HuH-7 (cell line): Measurements from ENCODE around the gene CA14.
"Not testable (repeated sequence)": the region's sequence is repeated elsewhere in the genome, so short reads cannot be mapped to it uniquely, and the experiment has no call there.

Source experiments
- DNase-seq: peaks from one replicate; pipeline ENCODE4 v3.0.0; 2011; ENCODE audit warnings: low spot score

Gene CA14

GRCh38 chr1:150257624-150258585, at the start of gene CA14:
Gene CA14 (plus strand): TSS chr1:150257774. CDS start chr1:150258129, 355 bp downstream.
- DNase-seq = no peak

GRCh38 chr1:150208460-150208859, 49.1 kb upstream of the CA14 start:
- not testable (repeated sequence) for DNase-seq

DNA sequence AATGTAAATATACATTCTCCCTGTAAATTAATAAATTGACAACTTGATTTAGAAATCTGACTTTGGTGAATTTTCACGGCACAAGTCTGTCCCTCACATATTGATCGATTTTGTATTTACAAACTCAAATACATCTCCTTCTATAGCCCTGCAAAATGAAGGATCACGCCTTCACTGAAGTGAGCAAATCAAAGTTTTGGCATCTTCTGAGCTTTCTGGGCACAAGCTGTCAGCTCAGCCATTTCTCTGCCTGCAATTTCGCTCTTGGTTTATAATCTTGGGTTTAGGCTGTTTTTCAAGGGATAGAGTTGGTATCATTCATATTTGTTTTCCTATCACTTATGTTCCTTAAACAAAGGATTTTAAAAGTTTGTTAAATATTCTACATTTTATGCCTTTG, 47.5 kb upstream of the CA14 start:
- DNase-seq = no peak

- no peak for DNase-seq
These were observed 46.9 kb upstream of the CA14 start for GRCh38 chr1:150210706-150211105.

DNA sequence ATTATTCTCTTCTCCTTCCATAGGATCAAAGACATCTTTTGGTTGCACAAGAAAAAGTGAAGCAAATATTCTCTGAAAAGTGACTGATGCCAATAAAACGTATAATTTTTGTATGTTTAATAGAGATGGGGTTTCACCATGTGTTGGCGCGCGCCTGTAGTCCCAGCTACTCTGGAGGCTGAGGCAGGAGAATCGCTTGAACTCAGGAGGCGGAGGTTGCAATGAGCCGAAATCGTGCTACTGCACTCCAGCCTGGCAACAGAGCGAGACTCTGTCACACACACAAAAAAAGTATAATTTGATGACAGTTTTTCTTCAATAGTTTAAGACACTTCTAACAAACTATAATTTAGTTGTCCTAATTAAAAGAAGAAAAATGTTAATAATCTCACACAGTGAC, 45.5 kb upstream of the CA14 start:
- no peak for DNase-seq

DNA sequence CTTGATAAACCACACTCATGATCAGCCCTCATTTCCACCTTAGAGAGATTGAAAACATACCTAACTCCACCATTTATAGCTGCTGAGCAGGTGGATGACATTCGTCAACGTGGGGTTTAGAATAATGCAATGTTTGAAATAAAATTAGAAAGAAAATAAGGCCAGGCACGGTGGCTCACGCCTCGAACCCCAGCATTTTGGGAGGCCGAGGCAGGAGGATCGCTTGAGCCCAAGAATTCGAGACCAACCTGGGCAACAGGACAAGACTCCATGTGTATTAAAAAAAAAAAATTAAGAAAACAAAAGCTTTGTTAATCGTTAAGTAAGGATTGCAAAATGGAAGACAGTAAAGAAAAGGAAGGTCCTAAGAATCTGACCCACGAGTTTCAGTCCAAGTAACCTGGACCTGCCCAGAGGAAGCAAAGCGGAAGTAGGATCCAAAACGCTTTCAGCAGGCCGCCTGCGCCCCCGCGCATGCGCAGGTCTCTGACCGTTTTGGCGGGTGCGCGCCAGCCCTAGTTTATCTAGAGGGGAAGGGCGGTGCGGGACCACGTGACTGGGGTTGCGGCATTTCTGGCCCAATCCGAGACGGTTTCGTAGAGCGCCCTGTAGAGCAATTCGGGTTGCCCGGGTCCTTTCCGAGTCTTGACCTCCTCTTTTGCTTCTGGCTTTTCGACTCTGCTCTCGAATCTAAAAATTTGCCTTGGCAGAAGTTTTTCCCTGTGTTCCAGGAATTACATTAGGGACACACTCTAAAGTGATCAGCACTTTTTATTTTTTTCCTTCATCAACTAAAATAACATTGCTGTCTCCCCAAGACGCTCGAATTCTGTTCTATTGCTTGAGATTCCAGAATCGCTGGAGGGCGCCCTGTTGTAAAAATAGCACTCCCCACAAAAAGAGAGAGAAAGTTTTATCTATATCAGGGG, 44.1 kb upstream of the CA14 start:
- peak; percentile 77 for DNase-seq

GRCh38 chr1:150214099-150214756, 43.3 kb upstream of the CA14 start:
- DNase-seq = not testable (repeated sequence)

- not testable (repeated sequence) for DNase-seq
These were observed 41.7 kb upstream of the CA14 start for GRCh38 chr1:150215855-150216254.

- DNase-seq = no peak
These were observed 36.0 kb upstream of the CA14 start for GRCh38 chr1:150221552-150221951.

GRCh38 chr1:150224983-150225382, 32.6 kb upstream of the CA14 start:
- DNase-seq = no peak

- no peak for DNase-seq
These were observed 32.0 kb upstream of the CA14 start for GRCh38 chr1:150225546-150225945.

DNA sequence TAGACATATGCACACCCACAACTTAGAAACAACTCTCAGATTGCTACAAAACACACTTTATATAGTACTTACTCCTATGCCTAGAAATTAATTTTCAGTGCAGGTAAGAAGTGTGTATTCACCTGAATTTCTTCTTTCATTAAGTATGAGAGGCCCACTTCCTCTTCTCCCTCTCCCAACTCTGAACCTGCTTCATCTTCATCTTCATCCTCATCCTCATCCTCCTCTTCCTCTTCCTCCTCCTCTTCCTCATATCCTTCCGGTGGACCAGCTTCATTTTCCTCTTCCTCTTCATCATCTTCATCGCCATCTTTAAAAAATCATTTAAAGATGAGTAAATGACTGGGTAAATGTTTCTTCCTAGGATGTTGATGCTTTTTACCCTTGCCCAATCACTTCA, 31.1 kb upstream of the CA14 start:
- no peak for DNase-seq

DNA sequence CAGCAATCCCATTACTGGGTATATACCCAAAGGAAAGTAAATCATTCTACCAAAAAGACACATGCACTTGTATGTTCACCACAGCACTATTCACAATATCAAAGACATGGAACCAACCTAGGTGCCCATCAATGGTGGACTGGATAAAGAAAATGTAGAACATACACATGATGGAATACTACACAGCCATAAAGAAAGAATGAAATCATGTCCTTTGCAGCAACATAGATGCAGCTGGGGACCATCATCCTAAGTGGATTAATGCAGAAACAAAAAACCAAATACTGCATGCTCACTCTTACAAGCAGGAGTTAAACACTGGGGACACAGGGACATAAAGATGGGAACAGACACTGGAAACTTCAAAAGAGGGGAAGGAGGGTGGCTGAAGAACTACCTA, 30.3 kb upstream of the CA14 start:
- DNase-seq = no peak

- DNase-seq = not testable (repeated sequence)
These were observed 29.3 kb upstream of the CA14 start for GRCh38 chr1:150228246-150228645.

- DNase-seq = not testable (repeated sequence)
These were observed 24.7 kb upstream of the CA14 start for GRCh38 chr1:150232921-150233320.

GRCh38 chr1:150233359-150234308, 23.9 kb upstream of the CA14 start:
- DNase-seq = no peak

DNA sequence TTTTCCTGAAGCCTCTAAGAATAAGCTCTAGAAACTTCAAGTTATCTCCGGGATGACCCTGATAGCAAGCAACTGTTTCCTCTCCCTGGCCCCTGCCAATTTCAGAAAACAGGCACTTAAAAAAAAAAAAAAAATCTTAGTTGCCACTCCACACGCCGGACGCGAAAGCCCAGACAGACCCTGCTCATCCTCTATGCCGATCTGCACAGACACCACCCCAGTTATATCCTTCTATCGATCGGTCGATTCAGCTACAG, 23.3 kb upstream of the CA14 start:
- DNase-seq = no peak

GRCh38 chr1:150234566-150235293, 22.8 kb upstream of the CA14 start:
- DNase-seq = peak; percentile 48

DNA sequence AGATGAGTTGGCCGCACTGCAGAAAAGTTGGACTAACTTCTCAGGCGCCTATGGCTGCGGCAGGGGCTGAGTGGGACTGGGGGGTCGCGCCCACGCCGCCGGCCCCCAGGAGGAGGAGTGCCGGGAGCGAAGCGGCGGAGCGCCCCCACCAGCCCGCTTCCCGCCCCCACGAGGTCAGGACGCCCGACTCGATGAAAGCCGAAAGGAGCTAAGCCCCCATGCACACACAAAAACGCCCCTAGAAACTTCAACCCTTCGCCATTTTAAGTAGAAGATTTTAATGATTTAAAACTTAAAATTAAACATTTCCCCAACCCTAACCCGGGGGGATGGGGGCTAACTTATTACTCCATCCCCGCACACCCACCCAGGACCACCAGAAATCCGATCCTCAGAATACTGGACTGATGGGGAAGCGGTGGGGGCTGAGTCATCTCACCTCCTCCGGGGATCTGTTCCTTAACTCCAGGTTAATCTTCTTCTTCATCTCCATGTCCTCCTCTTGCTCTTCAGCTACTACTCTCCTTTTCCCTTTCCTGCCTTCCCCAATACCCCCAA, 22.2 kb upstream of the CA14 start:
- no peak for DNase-seq
